Measurements from ENCODE around the gene FBLN5. TPM values are rescaled to one million over a fixed set of nuclear protein-coding genes. Genes with fewer than 3 reads are reported as not detected.

Gene FBLN5
- total RNA-seq, 1 experiment from 2014 or later = 1.0 TPM

- Histone ChIP-seq H3K23me2 (ENCODE audit: insufficient read length, low read depth, low read length, poor library complexity, severe bottlenecking) (no peaks in the 10 kb centered on the region), H3K9ac (ENCODE audit: extremely low read depth, insufficient read length, low read length) (no peak overlapping the region), H2BK20ac (ENCODE audit: low read depth, low read length, poor library complexity, severe bottlenecking) (no peak overlapping the region), H3K56ac (ENCODE audit: insufficient read length, low read depth, low read length) (no peak overlapping the region), H3K9me3 (ENCODE audit: control insufficient read depth, low read depth, low read length) (no peaks in the 10 kb centered on the region), H2BK5ac (ENCODE audit: insufficient read length, low read length) (no peak overlapping the region), H3K27me3 (ENCODE audit: insufficient read depth, low read length) (no peaks in the 10 kb centered on the region), H4K5ac (ENCODE audit: insufficient read length, low read depth, low read length) (no peak overlapping the region), H3K23ac (ENCODE audit: insufficient read length, low read depth, low read length) (no peak overlapping the region), H3K79me1 (ENCODE audit: insufficient read depth, low read depth, low read length, poor library complexity, severe bottlenecking) (no peaks in the 10 kb centered on the region), H3T11ph (ENCODE audit: low read length) (no peak overlapping the region), H3K4ac (ENCODE audit: low read depth, low read length) (no peak overlapping the region), H4K20me1 (ENCODE audit: control insufficient read depth, insufficient read depth, insufficient read length) (no peaks in the 10 kb centered on the region), H3K79me2 (ENCODE audit: insufficient read depth, low read length) (no peaks in the 10 kb centered on the region), H2BK120ac (ENCODE audit: low read depth, low read length, poor library complexity, severe bottlenecking) (no peak overlapping the region), H2BK12ac (ENCODE audit: insufficient read length, low read depth, low read length) (no peak overlapping the region), H2BK15ac (ENCODE audit: low read depth, low read length) (no peak overlapping the region), H2AK5ac (ENCODE audit: insufficient read length, low read length) (no peak overlapping the region), H3K14ac (ENCODE audit: insufficient read depth, low read length) (no peak overlapping the region), H4K91ac (ENCODE audit: insufficient read length, low read depth, low read length) (no peak overlapping the region), H3K18ac (ENCODE audit: insufficient read length, low read depth, low read length) (no peak overlapping the region), H4K8ac (replicated peaks; ENCODE audit: insufficient read length, low read depth, low read length) (no peak overlapping the region), H3K4me1 (ENCODE audit: insufficient read depth, low read length) (no peaks in the 10 kb centered on the region), H3K4me2 (ENCODE audit: insufficient read depth, insufficient read length, low read length) (no peak overlapping the region), H2AFZ (ENCODE audit: low read length) (no peak overlapping the region), H3K27ac (ENCODE audit: insufficient read length, low read depth, low read length) (no peak overlapping the region)
- Mint-ChIP-seq H3K36me3 (ENCODE audit: insufficient read depth in 1 of 3, low read depth in 3 of 3) (peaks cover 2 to 29% (median 28%) of the 10 kb centered on the region in 3 experiments; a peak in 6 of 7 replicates), H3K27me3 (ENCODE audit: low read depth) (no peaks in the 10 kb centered on the region), H3K27ac (no peak overlapping the region), H3K4me3 (no peak overlapping the region), H3K4me1 (no peaks in the 10 kb centered on the region), H3K9me3 (no peaks in the 10 kb centered on the region)
- no peak for DNase-seq
- no CpG with 5 or more reads among the region's 4 CpGs for WGBS (ENCODE audit: extremely low coverage, insufficient read length, low lambda C conversion rate)
- no peak for TF ChIP-seq CTCF (conservative IDR thresholded peaks at IDR 0.05)
Measured at GRCh38 chr14:91985008-91985407, 37.5 kb upstream of the FBLN5 start.

All from H9 (cell line).